Activated CD8-positive, alpha-beta memory T cell treated with anti-CD3 and anti-CD28 coated beads for 48 hours (primary cell): Measurements from ENCODE around the gene BLOC1S6.

Source experiments
- DNase-seq, 3 experiments: peaks; one replicate each; pipeline ENCODE4 v3.0.0-alpha.2; 2020; ENCODE audit warnings: low read depth in 2 of 3, low spot score in 2 of 3

The BLOC1S6 gene

DNA sequence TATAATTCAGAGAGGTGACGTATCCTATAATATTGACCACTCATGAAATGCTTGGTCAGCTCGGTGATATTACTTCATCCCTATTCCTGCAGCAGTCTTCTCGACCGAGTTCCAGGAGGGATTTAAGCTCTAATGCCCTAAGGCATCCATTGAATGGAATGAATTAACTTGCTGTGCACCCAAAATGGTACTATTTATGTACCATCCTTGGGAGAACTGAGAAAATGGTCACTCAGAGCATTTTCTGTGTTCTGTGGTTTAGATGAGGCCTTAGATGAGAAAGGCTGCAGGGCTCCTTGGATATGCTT is 638 bp downstream of the BLOC1S6 start:
- no peak for DNase-seq

DNA sequence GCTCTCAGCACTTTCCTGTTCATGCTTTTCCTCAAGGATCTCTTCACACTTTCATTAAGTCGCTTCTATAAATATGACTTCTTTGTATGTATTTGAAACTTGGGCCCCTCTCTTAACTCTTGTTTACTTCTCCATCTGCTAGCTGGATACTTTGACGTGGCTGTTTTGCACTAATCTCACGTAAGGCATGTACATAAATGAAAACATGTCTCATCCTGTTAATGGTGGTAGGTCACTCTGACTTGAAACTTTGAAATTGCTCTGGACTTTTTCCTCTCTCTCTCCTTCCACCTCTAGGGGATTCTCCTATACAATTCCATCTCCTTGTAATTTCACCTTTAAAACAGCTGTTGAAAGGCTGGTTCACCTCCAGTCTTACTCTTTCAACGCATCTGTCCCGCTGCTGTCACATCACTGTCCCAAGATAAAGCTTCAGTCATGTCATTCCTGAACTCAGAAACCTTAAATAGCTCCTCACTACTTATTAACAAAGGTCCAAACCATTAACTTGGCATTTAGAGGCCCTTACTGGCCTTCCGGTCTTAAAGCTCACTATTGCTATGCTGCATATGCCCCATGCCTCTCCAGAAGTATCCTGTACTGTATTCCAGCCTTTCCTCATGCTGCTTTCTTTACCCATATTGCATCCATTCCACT is 1.2 kb downstream of the BLOC1S6 start:
- no peak for DNase-seq

DNA sequence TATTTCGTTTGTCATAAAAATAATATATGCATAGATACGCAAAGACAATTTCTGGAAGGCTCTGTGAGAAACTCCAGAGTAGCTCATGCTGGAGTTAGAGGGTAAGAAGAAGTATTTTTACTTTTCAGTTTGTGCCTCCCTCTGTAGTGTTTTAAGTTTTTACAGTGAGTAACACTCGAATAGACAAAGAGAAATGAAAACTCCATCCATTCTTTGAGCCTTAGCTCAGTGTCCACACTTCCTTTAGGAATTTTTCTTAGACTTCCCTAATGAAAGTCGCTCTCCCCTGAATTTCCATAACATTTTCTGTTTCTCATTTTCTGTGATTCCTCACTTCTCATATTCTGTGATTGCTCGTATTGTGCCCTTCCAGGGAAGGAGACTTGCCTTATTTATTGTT is 2.1 kb downstream of the BLOC1S6 start:
- no peak for DNase-seq

- no peak for DNase-seq
These were observed 7.1 kb downstream of the BLOC1S6 start for GRCh38 chr15:45594319-45594718.

DNA sequence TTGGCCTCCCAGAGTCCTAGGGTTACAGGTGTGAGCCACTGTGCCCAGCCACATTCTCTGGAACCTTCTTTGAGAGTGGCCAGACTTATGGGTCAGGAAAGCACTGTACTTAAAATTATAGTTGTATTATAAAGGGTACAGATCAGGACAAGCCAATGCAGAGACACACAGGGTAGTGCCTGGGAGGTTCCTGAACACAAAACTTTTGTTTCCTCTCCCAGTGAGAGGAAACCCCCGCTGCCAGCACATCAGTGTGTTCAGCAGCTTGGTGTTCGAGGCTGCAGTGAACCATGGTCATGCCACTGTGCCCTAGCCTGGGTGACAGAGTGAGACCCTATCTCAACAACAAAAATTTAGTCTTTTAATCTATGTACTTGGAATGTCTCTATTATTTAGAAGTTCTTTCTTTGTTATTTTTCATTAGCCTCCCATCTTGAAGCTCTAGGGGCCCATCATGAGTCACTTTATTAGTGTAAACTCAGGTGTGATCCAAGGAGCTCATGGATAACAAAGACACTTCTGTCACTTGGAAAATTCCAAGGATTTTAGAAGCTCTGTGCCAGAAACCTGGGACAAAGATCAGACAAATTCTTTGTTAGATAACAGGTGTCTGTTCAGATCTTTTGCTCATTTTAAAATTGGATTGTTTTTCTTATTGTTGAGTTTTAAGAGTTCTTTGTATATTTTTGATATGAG is 7.8 kb downstream of the BLOC1S6 start:
- no peak for DNase-seq

DNA sequence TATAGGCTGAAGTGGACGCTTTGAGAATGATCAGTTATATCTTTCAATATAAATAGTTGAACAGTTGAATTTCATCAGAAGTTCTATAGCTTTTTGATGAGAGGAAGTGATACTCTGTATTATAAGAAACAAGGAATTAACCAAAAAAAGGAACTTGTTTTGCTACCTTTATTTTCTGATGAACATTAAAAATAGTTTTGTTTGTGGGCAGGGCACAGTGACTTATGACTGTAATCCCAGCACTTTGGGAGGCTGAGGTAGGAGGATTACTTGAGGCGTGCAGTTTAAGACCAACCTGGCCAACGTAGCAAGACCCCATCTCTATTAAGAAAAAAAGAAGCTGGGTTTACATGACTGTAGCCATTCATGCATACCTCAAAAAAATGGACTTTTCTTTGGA is 16.7 kb downstream of the BLOC1S6 start:
- DNase-seq = no peak

- DNase-seq = no peak
These were observed 17.1 kb downstream of the BLOC1S6 start for GRCh38 chr15:45604326-45604725.

GRCh38 chr15:45606413-45606812 is 19.2 kb downstream of the BLOC1S6 start:
- no peak for DNase-seq

- no peak for DNase-seq
These were observed 19.7 kb downstream of the BLOC1S6 start for GRCh38 chr15:45606841-45607240.

- DNase-seq = no peak
These were observed 24.1 kb downstream of the BLOC1S6 start for GRCh38 chr15:45611305-45611704.

DNA sequence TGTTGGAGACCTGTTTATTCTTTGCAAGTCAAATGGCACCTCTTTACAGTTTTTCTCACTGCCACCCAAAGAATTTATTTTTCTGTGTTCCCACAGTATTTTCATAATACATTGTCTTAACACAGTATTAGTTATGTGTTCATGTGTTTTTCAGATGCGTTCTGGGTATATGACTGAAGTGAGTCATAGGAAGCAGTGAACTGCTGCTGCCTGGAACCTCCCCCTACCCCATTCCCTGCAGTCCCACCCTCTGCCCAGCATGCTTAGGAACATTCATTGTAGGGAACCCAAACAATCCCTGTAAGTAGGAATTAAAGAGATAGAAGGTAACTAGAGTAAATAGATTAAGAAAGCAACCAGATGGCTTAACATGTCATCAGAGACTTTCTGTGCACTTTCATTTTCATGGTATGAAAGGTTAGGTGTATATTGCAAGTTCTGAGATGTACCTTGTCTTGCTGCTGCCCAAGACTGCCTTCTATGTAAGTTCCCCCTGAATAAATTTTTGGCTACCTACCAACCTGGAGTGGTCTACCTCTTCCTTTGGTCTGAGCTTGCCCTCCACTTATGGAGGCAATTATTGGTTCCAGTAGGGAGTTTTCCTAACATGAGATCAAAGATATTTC is 25.7 kb downstream of the BLOC1S6 start:
- DNase-seq = no peak

- DNase-seq = no peak
These were observed 29.7 kb downstream of the BLOC1S6 start for GRCh38 chr15:45616901-45617323.

DNA sequence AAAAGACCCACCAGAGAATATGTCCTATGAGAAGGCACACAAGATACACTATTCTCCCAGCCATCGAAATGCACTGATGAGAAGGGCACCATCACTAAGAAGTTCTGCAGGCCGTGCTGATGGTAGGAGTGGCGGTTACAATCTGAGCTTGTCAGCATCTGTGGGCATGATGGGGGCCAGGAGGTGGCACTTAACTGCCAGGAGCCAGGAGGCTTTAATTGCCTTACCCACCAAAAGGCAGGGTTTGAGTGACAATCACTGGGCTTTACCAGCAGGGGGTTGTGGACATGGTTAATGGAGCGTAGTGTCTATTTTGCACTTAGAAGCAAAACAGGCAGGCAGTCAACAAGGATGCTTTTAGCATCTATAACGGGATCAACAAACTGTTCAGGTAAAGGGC is 31.6 kb downstream of the BLOC1S6 start:
- no peak for DNase-seq

DNA sequence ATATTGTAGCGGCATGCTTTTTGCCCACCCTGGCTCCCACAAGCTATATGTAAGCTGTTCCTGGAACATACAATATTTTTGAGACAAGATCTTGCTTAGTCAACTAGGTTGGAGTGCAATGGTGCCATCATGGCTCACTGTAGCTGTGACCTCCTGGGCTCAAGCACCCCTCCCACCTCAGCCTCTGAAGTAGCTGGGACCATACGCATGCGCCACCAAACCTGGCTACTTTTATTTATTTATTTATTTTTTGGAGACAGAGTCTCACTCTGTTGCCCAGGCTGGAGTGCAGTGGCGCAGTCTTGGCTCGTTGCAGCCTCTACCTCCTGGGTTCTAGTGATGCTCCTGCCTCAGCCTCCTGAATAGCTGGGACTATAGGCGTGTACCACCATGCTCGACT is 41.0 kb downstream of the BLOC1S6 start:
- no peak for DNase-seq

DNA sequence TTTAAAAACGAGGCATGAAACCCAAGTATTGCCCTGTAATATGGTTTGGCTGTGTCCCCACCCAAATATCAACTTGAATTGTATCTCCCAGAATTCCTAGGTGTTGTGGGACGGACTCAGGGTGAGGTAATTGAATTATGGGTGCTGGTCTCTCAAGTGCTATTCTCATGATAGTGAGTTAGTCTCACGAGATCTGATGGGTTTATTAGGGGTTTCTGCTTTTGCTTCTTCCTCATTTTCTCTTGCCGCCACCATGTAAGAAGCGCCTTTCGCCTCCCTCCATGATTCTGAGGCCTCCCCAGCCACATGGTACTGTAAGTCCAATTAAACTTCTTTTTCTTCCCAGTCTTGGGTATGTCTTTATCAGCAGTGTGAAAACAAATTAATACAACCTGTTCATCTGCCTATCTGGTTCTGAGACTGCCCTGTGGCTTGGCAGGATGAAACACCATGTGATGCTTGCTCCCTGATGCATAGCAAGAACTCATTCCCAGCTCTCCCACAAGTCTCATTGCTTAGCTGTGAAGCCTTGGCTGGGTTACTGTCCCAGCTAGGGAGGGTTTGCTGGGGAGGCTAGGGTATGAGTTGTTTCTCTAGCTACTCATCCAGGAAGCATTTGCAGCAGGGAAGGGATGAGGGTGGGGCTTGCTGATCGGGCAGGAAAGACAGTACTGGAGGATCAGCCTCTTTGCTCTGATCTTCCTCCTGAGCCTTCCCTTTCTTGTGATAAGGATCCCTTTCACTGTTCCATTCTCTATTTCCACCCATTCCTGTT is 43.9 kb downstream of the BLOC1S6 start:
- no peak for DNase-seq

- DNase-seq = no peak
These were observed 44.6 kb downstream of the BLOC1S6 start for GRCh38 chr15:45631776-45632175.

- peak; percentile 32 to 56 (median 45) for DNase-seq
These were observed 47.4 kb downstream of the BLOC1S6 start, which contains the start of gene SQOR for GRCh38 chr15:45634432-45635190. Gene SQOR (plus strand): TSS chr15:45635029. CDS start chr15:45658924, 23,895 bp downstream.

DNA sequence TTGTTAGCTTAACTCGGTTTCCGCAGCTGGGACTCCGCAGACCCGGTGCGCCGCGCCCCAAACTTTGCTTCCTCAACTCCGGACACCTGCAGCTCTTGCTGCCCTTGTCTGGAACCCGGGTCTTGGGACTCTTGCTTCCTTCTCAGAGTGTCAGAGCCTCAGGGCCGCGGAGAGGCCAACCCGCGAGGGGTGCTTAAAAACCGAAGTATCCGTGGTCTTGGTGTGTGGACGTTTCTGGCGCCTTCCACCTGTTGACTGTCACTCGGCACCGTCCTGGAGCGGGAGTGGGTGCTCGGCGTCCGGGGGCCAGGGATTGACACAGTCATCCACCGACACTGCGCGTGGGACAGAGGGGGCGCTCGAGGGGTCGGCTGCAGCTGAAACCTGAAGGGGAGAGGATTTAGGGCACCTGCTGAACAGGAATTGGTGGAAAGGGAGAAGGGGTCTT is 48.0 kb downstream of the BLOC1S6 start:
- peak; percentile 45 to 48 (median 45) for DNase-seq

DNA sequence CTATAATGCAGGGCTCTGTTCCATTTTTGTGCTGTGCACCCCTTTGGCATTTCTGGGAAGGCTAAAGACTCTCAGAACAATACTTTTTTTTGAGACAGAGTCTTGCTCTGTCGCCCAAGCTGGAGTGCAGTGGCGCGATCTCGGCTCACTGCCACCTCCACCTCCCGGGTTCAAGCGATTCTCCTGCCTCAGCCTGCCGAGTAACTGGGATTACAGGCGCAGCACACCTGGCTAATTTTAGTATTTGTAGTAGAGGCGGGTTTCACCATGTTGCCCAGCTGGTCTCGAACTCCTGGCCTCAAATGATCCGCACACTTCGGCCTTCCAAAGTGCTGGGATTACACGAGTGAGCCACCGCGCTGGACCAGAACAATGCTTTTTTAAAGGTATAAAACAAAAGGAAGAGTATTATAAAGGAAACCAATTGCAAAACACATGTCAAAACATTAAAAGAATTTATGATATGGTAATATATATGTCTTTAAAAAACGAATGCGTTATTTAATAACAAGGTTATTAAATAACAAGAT is 48.6 kb downstream of the BLOC1S6 start:
- no peak for DNase-seq

- no peak for DNase-seq
These were observed 50.0 kb downstream of the BLOC1S6 start for GRCh38 chr15:45637141-45637540.
